GM21526 (cell line): ENCODE results near the gene CXCR1.
"Not testable (repeated sequence)": the region's sequence is repeated elsewhere in the genome, so short reads cannot be mapped to it uniquely, and the experiment has no call there.

Experiments used
- ATAC-seq: cut with Tn5 transposase; IDR thresholded peaks from one replicate; pipeline ENCODE4 v1.9.1; 2021; ENCODE audit warnings: moderate library complexity; ENCODE audit not compliant: unreplicated experiment, low FRiP score

CXCR1 gene

DNA sequence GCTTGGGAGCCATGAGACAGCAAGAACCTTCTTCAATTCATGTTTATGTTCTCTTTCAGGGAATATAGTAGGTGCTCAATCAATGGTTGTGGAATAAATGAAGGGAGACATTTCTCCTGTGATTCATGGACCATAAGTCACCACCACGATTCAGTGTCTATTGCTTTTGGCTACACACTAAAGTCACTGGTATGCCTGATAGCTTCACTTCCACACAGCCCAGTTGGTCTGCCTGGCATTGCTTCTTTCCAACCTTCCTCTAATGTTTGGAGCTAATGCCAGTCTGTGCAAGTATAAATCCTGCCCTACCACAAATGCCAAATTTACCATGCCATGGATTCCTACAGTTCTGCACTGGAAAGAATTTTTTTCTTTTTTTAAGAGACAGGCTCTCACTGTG is 1.3 kb upstream of the CXCR1 start:
- no peak for ATAC-seq

DNA sequence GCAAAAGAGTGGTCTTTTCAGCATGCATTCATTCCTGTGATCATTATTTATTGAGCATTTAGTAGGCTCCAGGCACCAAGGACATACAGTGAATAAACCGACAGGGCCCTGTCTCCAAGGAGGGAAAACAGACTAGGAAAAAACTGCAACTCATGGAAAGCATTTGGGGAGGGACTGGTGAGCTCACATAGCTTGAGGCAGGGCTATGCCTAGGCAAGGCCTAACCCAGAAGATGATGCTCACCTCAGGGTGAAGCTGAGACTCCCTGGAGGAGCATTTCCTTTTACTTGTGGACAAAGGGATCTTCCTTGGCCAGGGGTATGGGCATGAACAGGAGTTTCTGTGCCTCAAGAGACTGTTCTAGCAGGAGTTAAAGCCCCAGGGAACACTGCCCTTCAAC is 3.9 kb downstream of the CXCR1 start:
- ATAC-seq, result no peak

DNA sequence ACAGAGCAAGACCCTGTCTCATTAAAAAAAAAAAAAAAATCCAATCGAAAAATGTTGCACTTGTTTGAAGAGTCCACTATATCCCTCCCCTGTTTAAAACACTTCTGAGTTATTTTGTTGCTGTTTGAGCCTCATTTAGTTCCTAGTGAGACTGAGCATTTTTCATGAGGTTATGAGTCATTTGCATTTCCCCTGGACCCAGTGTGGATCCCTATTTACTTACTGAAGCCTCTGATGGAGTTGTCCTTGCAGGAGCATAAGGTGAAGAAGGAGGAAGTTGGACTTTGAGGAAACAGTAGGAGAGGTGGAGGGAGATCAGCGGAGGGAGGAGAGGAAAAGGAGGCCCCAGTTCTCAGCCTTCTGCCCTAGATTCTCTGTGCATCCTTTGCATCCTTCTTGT is 5.1 kb downstream of the CXCR1 start:
- no peak for ATAC-seq

- no peak for ATAC-seq
Measured at GRCh38 chr2:218155953-218156479, 10.7 kb downstream of the CXCR1 start.

DNA sequence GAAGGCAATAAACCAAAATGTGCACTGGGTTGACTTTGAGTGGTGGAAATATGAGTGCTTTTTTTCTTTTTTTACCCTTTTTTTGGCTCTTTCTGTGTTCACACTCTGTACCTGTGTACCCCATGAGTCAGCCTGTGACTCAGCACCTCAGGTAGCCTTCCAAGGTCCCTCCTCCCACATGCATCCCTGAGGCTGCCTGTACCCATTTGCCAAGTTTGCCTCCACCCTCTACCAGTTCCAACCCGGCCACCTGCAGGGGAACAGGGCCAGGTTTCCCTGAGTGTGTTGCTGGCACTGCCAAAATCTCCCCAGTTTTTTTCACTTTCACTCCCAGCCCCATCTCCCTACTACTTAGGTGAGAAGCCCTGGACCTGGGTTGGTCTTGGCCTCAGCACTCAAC is 14.0 kb downstream of the CXCR1 start:
- no peak for ATAC-seq

DNA sequence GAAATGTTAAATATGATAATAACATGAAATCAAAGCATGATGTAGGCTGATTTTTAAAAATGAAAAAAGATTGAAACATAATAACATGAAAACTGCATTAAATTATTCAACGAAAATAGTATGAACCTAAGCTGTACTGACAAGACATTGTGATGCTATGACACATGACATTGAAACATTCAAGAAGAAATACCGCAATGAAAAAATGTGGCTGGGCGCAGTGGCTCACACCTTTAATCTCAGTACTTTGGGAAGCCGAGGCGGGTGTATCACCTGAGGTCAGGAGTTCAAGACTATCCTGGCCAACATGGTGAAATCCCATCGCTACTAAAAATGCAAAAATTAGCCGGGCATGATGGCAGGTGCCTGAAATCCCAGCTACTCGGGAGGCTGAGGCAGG is 14.6 kb downstream of the CXCR1 start:
- no peak for ATAC-seq

DNA sequence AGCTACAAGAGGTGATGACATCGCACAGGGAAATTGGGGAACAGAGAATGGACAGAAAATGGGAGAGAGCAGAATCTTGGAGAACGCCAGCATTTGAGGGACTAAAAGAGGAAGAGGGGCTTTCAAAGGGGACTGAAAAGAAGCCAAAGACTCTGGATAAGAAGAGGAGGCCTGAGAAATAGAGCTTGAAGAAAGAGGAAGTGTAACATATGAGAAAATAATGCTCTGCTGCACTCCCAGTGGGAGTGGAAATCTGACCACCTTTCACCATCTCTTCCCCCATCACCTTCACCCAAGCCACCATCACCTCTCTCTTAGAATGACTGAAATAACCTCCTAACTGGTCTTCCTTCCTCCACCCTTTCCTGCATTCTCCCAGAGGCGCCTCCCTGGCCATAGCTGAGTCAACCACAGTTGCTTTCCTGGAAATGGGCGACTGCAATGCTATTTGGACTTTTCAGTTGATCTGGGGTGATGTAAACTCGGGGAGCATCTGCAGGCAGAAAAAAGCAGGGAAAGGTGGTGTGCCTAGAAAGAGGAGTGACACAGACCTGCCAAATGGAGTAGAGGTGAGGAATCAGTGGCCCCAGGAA is 16.8 kb downstream of the CXCR1 start:
- ATAC-seq, result no peak

DNA sequence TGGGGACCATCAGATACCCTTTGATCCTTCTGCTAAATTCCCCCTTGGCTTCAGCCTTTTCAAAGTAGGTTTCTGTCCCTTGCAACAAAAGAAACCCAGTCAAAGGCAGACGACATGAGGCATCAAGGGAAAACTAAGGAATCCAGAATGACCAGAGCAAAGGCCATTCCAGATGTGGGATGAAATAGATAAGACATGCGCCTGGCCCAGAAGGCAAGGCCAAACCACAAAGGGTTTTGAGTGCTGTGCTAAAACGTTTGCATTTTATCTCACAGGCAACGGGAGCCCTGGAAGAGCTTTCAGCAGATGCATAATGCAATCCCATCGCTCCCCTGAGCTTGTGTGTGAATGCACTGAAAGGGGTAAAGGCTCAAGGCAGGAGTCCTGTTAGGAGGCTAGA is 17.7 kb downstream of the CXCR1 start:
- no peak for ATAC-seq

- ATAC-seq, result no peak
Measured at GRCh38 chr2:218146056-218146455, 20.7 kb downstream of the CXCR1 start.

DNA sequence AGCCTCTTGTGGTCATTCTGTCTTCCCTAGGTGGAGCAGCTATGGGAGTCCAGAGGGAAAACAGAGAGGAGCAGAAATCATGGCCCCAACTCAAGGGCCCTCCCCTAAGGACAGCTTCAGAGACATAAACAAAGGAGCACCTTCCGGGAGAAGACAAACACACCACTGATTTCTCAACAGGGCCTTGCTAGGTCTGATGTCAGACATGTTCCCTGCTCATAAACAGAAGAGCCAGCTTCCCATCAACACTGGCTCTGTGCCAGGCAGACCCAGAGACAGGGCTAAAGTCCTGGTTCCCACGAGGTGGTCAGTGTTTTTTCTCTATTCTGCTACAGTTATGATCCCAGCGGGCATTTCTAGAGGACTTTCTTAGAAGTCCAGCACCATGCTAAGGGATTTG is 21.6 kb downstream of the CXCR1 start:
- ATAC-seq, result no peak

- ATAC-seq, result no peak
Measured at GRCh38 chr2:218138047-218138446, 28.7 kb downstream of the CXCR1 start.

- no peak for ATAC-seq
Measured at GRCh38 chr2:218137514-218137913, 29.2 kb downstream of the CXCR1 start.

DNA sequence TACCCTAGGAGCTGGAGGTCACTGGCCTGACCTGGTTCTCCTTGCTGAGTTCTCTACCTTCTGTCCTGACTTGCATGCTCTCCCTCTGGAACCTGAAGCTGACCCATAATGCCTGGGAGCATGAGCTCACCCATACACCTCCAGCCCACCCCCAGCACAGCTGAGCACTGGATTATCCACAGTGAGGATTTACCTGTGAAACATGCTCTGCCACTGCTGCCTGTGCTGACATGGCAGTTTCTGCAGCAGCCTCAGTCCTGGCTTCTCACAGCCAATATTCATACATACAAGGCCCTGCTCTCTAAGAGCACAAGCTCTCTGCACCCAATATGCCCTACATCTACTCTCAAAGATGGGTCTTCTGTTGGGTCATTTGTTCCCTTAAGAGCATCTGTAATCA is 35.9 kb downstream of the CXCR1 start:
- ATAC-seq, result no peak

- no peak for ATAC-seq
Measured at GRCh38 chr2:218130377-218130776, 36.4 kb downstream of the CXCR1 start.

GRCh38 chr2:218129458-218130135 is 37.2 kb downstream of the CXCR1 start:
- no peak for ATAC-seq

DNA sequence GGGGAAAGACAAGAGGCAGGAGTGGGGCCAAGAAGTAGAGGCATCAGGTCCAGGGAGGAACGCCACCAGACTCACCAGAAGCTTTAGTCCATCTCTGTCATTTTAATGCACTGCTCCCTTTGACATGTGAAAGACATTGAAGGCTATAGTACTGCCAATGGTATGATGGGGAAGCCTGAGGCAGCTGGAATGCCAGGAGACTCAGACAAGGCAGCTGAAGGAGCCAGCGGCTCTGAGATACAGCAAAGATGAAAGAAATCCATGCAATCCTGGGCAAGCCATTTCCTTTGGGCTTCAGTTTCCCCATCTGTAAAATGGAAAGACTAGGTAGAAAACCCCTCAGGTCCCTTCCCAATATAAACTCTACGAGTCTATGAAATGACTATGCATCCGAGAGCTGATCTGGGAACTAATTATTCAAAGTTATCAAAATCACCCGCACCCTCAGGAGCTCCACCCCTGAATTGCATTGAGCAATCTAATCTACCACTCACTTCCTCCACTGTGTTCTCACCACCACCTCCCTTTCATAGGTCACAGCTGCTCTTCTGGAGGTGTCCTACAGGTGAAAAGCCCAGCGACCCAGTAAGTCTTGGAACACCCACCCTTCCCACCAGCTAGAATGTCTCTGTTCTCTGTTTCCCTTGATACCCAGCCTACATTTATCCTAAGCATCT is 37.8 kb downstream of the CXCR1 start:
- ATAC-seq, result no peak

DNA sequence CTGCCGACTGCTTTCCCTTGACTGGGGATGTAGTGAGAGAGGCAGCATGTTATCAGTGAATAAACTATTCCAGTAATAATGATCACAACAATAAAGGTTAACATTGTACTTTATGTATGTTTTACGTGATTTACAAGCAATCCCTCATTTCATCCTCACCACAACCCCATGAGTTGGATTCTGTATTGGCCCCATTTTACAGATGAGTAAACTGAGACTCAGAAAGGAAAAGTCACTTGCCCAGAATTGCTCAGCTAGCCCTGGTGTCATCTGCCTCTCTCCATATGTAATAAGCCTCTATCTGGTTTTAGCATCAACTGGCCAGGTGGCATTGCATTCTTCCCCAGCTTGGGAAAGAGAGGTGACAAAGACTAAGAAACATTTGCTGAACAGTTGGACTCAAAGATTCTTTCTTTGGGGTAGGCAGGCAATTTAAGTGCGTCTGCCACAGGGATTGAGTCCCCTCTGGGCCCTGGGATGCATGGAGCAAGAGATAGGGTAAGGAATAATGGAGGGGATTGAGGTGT is 38.8 kb downstream of the CXCR1 start:
- ATAC-seq, result no peak

DNA sequence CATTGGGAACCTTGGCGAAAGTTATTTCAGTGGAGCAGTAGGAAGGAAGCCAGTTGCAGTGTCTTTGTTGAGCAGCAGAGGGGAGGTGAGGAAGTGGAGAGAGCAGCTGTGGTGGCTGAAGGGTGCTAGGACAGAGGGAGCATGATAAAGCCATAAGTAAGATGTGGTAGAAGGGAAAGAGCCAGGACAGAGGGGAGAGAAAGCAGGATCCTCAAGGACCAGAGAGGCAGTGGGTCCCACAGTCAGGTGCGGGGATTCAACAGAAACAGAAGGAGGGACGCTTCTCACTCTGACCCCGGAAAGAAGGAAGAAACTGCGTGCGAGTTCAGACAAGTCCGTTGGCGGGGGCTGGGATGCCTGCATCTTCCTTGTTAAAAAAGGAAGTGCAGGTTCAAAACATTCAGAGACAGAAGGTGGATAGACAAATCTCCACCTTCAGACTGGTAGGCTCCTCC is 41.1 kb downstream of the CXCR1 start, which contains the start of gene CXCR2:
Gene CXCR2, plus strand, starts transcription at position 403 of the 455 bp plus-strand sequence. CDS start 8,774 bp downstream, outside the sequence.
- no peak for ATAC-seq

DNA sequence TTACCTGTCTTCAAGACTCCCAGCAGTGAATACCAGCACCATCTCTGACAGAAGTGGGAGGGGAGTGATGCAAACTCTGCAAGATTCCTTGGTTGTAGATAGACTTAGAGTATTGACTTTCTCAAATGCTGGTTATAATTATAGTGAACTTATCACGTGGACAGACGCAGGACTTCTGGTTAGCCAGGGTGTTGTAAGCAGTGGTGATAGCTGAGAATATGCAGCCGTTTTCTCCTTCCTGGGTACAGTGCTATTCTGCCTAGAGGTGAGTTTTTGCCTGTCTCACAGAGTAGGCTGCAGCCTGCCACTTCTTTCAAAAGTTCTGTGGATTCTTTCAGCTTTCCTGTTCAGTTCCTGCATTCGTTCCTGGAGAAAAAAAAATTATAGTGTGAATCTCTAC is 41.7 kb downstream of the CXCR1 start:
- no peak for ATAC-seq

- ATAC-seq, result no peak
Measured at GRCh38 chr2:218123986-218124385, 42.8 kb downstream of the CXCR1 start.

- ATAC-seq, result not testable (repeated sequence)
Measured at GRCh38 chr2:218122286-218122685, 44.5 kb downstream of the CXCR1 start.
